Prostate gland (tissue), 2 donors: ENCODE data around the gene OGDH. TPM values are rescaled to one million over a fixed set of nuclear protein-coding genes. Genes with fewer than 3 reads are reported as not detected.

Source experiments
- DNase-seq: peaks from one replicate; pipeline ENCODE4 v3.0.0-alpha.2; 2019; ENCODE audit warnings: low spot score
- H3K27ac ChIP-seq, 2 donors: fragments of 200-600 bp; sonication (generic); 2 replicates each; pipeline ENCODE4 v1.5.1; 2017 to 2019
- H3K27me3 ChIP-seq: fragments of 200-600 bp; sonication (generic); replicated peaks from 2 replicates; pipeline ENCODE4 v1.5.1; 2019; ENCODE audit not compliant: insufficient read depth
- H3K36me3 ChIP-seq, 2 donors: fragments of 200-600 bp; sonication (generic); 1 replicate in 1 of 2; 2 replicates in 1 of 2; pipeline versions ENCODE4 v1.5.1 to v1.8.1; 2017 to 2019
- H3K4me1 ChIP-seq: fragments of 200-600 bp; sonication (generic); replicated peaks from 2 replicates; pipeline ENCODE4 v1.5.1; 2019
- H3K4me3 ChIP-seq, 2 donors: fragments of 200-600 bp; sonication (generic); 2 replicates each; pipeline ENCODE4 v1.5.1; 2017 to 2019
- H3K9me3 ChIP-seq: fragments of 200-600 bp; sonication (generic); 2 replicates; pipeline ENCODE4 v1.5.1; 2017
- POLR2A ChIP-seq: fragments of 450-650 bp; IDR thresholded peaks from one replicate; pipeline ENCODE4 v1.6.1; 2016; ENCODE audit warnings: antibody characterized with exemption, mild to moderate bottlenecking
- POLR2AphosphoS5 ChIP-seq: sonication (generic); formaldehyde crosslinking; IDR thresholded peaks from one replicate; pipeline ENCODE4 v1.6.1; 2017; ENCODE audit warnings: antibody characterized with exemption
- WGBS: methylation state at CpG from one replicate; pipeline ENCODE4 v1.1.5; 2018; 5-methylcytosine and 5-hydroxymethylcytosine counted together
- intact Hi-C: fragments of 100-400 bp; cut with DNase I; formaldehyde crosslinking; loops from one replicate; pipeline ENCODE4 v1.14.2; 2022
- total RNA-seq, 2 donors: library from RNA; depleted of rRNA; stranded (reverse); fragments of >200 nt; gene quantifications; one replicate each; pipeline ENCODE4 v1.1.0, GENCODE V29; 2016
- TF ChIP-seq, protein P1 (sequence below), 4 experiments: fragments of 200-600 bp in 2 of 4; fragments of 450-650 bp in 2 of 4; sonication (generic) in 2 of 4; IDR thresholded peaks; 1 replicate in 3 of 4; 2 replicates in 1 of 4; pipeline ENCODE4 v1.5.1; 2016 to 2019; ENCODE audit warnings: antibody characterized with exemption in 4 of 4, mild to moderate bottlenecking in 2 of 4, moderate library complexity in 2 of 4

Gene OGDH
- total RNA-seq, 2 donors from 2014 or later: 70.4 to 96.9 TPM

DNA sequence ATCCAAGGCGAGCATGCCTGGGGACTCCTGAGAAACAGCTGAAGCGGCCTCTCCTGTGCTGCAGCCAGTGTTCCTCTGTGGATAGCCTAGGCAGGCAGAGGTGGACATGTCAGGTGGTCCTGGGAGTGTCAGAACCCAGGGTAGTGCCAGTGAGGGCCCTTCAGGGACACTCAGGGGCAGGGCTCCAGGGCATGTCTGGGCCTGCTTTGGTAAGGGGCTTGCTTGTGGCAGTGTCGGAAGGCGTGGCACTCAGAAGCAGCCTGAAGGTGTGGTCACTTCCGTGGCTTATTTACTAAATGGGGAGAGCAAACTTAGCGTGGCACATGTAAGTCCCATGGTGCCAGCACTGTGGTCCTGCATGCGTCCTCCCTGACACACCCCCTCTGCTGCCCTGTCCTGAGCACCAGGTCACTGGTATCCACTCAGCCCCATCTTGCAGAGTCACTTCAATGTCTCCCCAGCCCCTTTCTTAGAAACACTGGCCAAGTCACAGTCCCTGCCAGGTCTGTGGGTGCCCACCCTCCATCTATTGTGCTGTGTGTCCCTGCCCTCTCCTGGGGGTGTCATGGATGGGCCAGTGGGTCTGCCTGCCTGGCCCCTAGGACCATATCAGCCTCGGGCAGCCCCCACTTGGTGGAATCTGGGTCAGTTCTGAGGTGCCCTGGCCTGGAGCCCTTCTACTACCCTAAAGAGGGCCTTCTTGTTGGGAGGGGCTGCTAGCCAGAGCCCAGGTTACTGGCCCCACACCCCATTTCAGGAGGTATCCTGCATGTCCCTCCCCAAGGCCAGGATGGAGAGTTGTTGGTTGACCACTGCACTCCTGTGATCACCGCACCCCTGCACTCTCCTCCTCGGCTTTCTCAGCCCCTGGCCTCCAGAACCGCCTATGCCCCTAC, 148.6 kb downstream of the OGDH start:
- H3K9me3 ChIP-seq: no peaks in the 10 kb centered on the region
- peaks cover 9% of the 10 kb centered on the region for H3K4me1 ChIP-seq
- H3K4me3 ChIP-seq: no peak overlapping the region
- H3K36me3 ChIP-seq: no peaks in the 10 kb centered on the region
- WGBS: 78% methylated on average over 10 of the region's 11 CpGs
- intact Hi-C loops: no loop called here
- TF ChIP-seq POLR2AphosphoS5 (no peak), POLR2A (no peak)
- H3K27ac ChIP-seq: peak overlapping the region in 1 of 2 donors; percentile 2
- H3K27me3 ChIP-seq: no peaks in the 10 kb centered on the region
- no peak for DNase-seq

DNA sequence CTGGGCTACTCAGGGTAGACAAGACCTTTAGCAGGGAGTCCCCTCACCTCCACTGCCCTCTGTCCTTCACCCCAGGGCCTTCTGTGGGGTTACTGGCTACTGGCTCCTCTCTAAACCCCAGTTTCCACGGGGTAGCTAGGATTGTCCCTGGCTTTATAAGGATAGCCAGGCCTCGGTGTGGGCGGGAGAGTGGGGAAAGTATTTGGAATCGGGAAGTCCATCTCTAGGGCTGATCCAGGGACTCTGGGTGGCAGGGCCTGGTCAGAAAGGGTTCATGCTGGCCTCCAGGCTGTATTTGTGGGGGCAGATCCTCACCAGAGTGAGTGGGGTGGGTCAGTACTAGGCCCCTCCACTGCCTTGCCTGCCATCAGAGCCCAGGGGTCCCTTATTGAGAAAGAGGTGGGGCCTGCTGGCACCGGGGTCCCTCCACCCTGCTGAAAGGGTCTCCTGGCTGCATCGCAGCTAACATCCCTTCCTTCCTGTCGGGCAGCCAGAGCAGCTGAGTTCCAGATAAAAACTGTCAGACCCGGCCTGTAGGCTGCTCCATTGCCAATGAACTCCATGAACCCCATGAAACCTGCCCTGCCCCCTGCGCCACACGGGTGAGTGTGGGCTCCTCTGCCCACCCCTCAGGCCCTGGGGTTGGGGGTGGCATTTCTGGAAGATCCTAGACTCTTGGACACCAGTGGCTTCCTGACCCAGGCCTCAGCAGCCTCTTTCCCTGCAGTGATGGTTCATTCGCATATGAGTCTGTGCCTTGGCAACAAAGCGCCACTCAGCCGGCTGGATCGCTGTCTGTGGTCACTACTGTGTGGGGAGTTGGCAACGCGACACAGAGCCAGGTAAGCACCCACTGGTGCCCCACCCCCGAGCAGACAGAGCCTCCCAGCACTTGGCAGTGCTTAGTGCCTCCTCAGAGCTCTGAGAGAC, 149.5 kb downstream of the OGDH start:
- H3K27ac ChIP-seq: peak overlapping the region; percentile 2 to 9
- TF ChIP-seq, protein P1, sequence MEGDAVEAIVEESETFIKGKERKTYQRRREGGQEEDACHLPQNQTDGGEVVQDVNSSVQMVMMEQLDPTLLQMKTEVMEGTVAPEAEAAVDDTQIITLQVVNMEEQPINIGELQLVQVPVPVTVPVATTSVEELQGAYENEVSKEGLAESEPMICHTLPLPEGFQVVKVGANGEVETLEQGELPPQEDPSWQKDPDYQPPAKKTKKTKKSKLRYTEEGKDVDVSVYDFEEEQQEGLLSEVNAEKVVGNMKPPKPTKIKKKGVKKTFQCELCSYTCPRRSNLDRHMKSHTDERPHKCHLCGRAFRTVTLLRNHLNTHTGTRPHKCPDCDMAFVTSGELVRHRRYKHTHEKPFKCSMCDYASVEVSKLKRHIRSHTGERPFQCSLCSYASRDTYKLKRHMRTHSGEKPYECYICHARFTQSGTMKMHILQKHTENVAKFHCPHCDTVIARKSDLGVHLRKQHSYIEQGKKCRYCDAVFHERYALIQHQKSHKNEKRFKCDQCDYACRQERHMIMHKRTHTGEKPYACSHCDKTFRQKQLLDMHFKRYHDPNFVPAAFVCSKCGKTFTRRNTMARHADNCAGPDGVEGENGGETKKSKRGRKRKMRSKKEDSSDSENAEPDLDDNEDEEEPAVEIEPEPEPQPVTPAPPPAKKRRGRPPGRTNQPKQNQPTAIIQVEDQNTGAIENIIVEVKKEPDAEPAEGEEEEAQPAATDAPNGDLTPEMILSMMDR (IDR thresholded peaks at IDR 0.05): no peak
- TF ChIP-seq POLR2A (no peak), POLR2AphosphoS5 (no peak)
- no peaks in the 10 kb centered on the region for H3K36me3 ChIP-seq
- intact Hi-C loops: no loop called here
- WGBS: 55% methylated on average over 14 of the region's 17 CpGs
- H3K9me3 ChIP-seq: no peaks in the 10 kb centered on the region
- no peaks in the 10 kb centered on the region for H3K27me3 ChIP-seq
- no peak overlapping the region for H3K4me3 ChIP-seq
- H3K4me1 ChIP-seq: peaks cover 9% of the 10 kb centered on the region
- no peak for DNase-seq

DNA sequence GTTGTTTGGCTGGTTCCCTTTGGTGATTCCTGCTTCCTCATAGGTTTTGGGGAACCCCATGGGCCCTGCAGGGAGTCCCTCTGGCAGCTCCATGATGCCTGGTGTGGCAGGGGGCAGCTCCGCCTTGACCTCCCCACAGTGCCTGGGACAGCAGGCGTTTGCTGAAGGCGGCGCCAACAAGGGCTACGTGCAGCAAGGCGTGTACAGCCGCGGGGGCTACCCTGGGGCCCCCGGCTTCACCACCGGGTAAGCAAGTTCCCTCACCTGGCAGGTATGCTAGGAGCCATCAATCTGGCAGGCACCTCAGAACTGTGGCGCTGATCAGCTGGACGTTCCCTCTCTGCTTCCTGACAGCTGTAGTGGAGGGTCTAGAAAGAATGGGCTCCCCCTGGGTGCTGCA, 150.5 kb downstream of the OGDH start:
- Histone ChIP-seq H3K4me1 (peaks cover 9% of the 10 kb centered on the region), H3K4me3 (no peak overlapping the region), H3K27me3 (no peaks in the 10 kb centered on the region), H3K36me3 (no peaks in the 10 kb centered on the region), H3K27ac (no peak overlapping the region), H3K9me3 (no peaks in the 10 kb centered on the region)
- WGBS: 54% methylated on average over 12 of the region's 12 CpGs
- intact Hi-C loops: no loop called here
- TF ChIP-seq POLR2AphosphoS5: no peak
- TF ChIP-seq, protein P1 (IDR thresholded peaks at IDR 0.05): no peak
- no peak for TF ChIP-seq POLR2A
- no peak for DNase-seq

DNA sequence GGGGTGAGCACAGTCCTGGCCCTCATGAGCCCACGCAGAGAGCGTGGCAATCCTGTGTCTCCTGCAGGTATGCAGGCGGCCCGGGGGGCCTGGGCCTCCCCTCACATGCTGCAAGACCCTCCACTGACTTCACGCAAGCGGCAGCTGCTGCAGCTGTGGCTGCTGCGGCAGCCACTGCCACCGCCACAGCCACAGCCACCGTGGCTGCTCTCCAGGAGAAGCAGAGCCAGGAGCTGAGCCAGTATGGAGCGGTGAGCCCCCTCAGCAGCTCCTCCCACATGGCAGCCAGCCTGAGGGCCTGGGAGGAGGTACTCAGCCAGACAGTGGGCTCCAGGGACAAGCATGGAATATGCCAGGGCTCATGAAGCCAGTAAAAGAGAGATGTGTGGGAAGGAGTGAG, 150.9 kb downstream of the OGDH start:
- H3K27ac ChIP-seq: no peak overlapping the region
- H3K36me3 ChIP-seq: no peaks in the 10 kb centered on the region
- intact Hi-C loops: no loop called here
- H3K4me1 ChIP-seq: peaks cover 9% of the 10 kb centered on the region
- DNase-seq: no peak
- no peak overlapping the region for H3K4me3 ChIP-seq
- 20% methylated on average over 2 of the region's 10 CpGs for WGBS
- H3K27me3 ChIP-seq: no peaks in the 10 kb centered on the region
- TF ChIP-seq POLR2AphosphoS5 (no peak), POLR2A (no peak)
- TF ChIP-seq, protein P1 (IDR thresholded peaks at IDR 0.05): no peak
- no peaks in the 10 kb centered on the region for H3K9me3 ChIP-seq

DNA sequence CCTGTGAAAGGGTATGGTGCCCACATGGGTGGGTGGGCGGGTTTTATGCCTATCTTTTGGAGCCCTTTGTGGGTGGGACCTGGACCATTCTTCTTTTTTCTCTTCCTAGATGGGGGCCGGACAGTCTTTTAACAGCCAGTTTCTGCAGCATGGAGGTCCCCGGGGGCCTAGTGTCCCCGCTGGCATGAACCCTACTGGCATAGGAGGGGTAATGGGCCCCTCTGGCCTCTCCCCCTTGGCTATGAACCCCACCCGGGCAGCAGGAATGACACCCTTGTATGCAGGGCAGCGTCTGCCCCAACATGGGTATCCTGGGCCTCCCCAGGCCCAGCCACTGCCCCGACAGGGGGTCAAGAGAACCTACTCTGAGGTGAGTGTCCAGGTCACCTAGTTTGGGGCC, 151.3 kb downstream of the OGDH start:
- H3K4me3 ChIP-seq: no peak overlapping the region
- no peak for DNase-seq
- H3K27me3 ChIP-seq: no peaks in the 10 kb centered on the region
- no peaks in the 10 kb centered on the region for H3K9me3 ChIP-seq
- TF ChIP-seq POLR2AphosphoS5 (no peak), POLR2A (no peak)
- TF ChIP-seq, protein P1 (IDR thresholded peaks at IDR 0.05): no peak
- no peaks in the 10 kb centered on the region for H3K36me3 ChIP-seq
- 81% methylated on average over 7 of the region's 7 CpGs for WGBS
- peaks cover 9% of the 10 kb centered on the region for H3K4me1 ChIP-seq
- H3K27ac ChIP-seq: no peak overlapping the region
- intact Hi-C loops: no loop called here
